Right lobe of liver (tissue), 4 donors: ENCODE data around the gene PRDM16.

Source experiments
- CTCF ChIP-seq, 4 donors: fragments of 200-600 bp in 3 of 4; fragments of 450-650 bp in 1 of 4; IDR thresholded peaks; one replicate each; pipeline versions ENCODE4 v1.5.1 to v1.8.0; 2016 to 2022; ENCODE audit warnings: antibody characterized with exemption in 4 of 4, mild to moderate bottlenecking in 2 of 4
- POLR2A ChIP-seq: fragments of 450-650 bp; IDR thresholded peaks from one replicate; pipeline ENCODE4 v1.6.1; 2017; ENCODE audit warnings: antibody characterized with exemption, mild to moderate bottlenecking
- donor health status: DM: no; HTN: no; CAD: no.
- donor health status: DM: no; HTN: no; CAD: no.
- donor health status: DM: no; HTN: yes; CAD: no.

GRCh38 chr1:3262681-3263286, 193.8 kb downstream of the PRDM16 start:
- TF ChIP-seq CTCF (IDR thresholded peaks at IDR 0.05), result no peak
- TF ChIP-seq POLR2A, result no peak
